Subcutaneous abdominal adipose tissue (tissue), 5 donors: ENCODE data around the gene RALGPS1.

Source experiments
- H3K27ac ChIP-seq: one replicate; pipeline ENCODE4 v1.7.0; 2013; ENCODE audit warnings: low read depth, mild to moderate bottlenecking, inconsistent platforms, low read length, moderate library complexity
- H3K27me3 ChIP-seq, 5 donors: one replicate each; pipeline ENCODE4 v1.7.0; 2013; ENCODE audit warnings: low read length in 5 of 5, inconsistent platforms in 1 of 5; ENCODE audit not compliant: control insufficient read depth in 5 of 5, insufficient read depth in 4 of 5
- H3K36me3 ChIP-seq, 5 donors: one replicate each; pipeline ENCODE4 v1.7.0; 2013; ENCODE audit warnings: low read length in 5 of 5; ENCODE audit not compliant: control insufficient read depth in 5 of 5, insufficient read depth in 5 of 5
- H3K4me1 ChIP-seq, 5 donors: one replicate each; pipeline ENCODE4 v1.7.0; 2013; ENCODE audit warnings: low read length in 5 of 5, mild to moderate bottlenecking in 3 of 5, moderate library complexity in 1 of 5; ENCODE audit not compliant: control insufficient read depth in 5 of 5, insufficient read depth in 5 of 5
- H3K4me3 ChIP-seq, 5 donors: one replicate each; pipeline ENCODE4 v1.7.0; 2013; ENCODE audit warnings: low read length in 5 of 5, low read depth in 1 of 5
- H3K9ac ChIP-seq, 5 donors: one replicate each; pipeline ENCODE4 v1.7.0; 2013; ENCODE audit warnings: low read length in 5 of 5, mild to moderate bottlenecking in 4 of 5, moderate library complexity in 3 of 5
- H3K9me3 ChIP-seq, 5 donors: one replicate each; pipeline ENCODE4 v1.7.0; 2013; ENCODE audit warnings: low read length in 5 of 5; ENCODE audit not compliant: control insufficient read depth in 5 of 5
- donor health status: healthy.
- donor health status: healthy.
- donor health status: healthy.
- donor health status: healthy.
- donor health status: healthy.

Gene RALGPS1

GRCh38 chr9:127245637-127246164 is 331.1 kb downstream of the RALGPS1 start:
- Histone ChIP-seq H3K9me3 (no peaks in the 10 kb centered on the region), H3K27me3 (no peaks in the 10 kb centered on the region), H3K27ac (no peak overlapping the region), H3K4me1 (peaks cover 0 to 13% (median 12%) of the 10 kb centered on the region in 5 donors), H3K36me3 (no peaks in the 10 kb centered on the region), H3K4me3 (peak overlapping the region; percentile 77 to 96 (median 94)), H3K9ac (peak overlapping the region in 2 of 5 donors; percentile 69 to 73)

DNA sequence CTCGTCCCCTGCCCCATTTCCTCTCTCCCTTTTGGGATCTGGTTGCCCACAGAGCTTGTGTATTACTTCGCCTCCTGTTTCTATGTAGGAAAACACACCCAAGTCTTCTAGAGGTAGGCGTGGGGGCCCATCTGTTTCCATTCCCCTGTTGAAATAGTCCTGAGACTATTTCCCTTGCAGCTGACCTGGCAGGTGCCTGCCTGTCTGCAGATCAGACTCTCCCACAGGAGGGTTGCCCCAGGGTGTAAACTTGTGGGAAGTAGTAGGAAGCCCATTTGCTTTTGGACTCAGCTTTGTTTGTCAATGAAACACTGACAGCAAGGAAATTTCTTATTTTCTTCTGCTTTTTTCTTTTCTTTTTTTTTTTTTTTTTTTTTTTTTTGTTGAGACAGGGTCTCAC is 333.7 kb downstream of the RALGPS1 start:
- H3K4me1 ChIP-seq, result peaks cover 0 to 13% (median 12%) of the 10 kb centered on the region in 5 donors
- no peaks in the 10 kb centered on the region for H3K27me3 ChIP-seq
- no peak overlapping the region for H3K27ac ChIP-seq
- no peaks in the 10 kb centered on the region for H3K9me3 ChIP-seq
- H3K9ac ChIP-seq, result no peak overlapping the region
- no peak overlapping the region for H3K4me3 ChIP-seq
- no peaks in the 10 kb centered on the region for H3K36me3 ChIP-seq

DNA sequence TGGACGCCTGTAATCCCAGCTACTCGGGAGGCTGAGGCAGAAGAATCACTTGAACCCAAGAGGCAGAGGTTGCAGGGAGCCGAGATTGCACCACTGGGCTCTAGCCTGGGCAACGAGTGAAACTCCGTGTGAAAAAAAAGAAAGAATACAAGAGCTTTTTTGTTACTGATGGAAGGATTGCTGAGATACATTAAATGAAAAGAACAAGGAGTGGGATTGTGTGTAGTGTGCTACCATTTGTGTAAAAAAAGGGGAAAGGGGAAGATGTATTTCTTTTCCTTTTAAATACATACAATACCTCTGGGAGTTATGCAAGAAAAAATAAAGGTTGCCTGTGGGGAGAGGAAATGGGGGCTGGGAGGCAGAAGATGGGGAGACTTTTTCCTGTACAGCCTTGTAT is 335.3 kb downstream of the RALGPS1 start:
- no peak overlapping the region for H3K9ac ChIP-seq
- H3K27ac ChIP-seq, result no peak overlapping the region
- peaks cover 0 to 7% (median 7%) of the 10 kb centered on the region in 5 donors for H3K4me1 ChIP-seq
- H3K27me3 ChIP-seq, result no peaks in the 10 kb centered on the region
- H3K4me3 ChIP-seq, result no peak overlapping the region
- no peaks in the 10 kb centered on the region for H3K36me3 ChIP-seq
- H3K9me3 ChIP-seq, result no peaks in the 10 kb centered on the region

GRCh38 chr9:127250896-127251391 is 336.4 kb downstream of the RALGPS1 start:
- H3K27ac ChIP-seq, result no peak overlapping the region
- no peaks in the 10 kb centered on the region for H3K4me1 ChIP-seq
- no peaks in the 10 kb centered on the region for H3K9me3 ChIP-seq
- H3K4me3 ChIP-seq, result no peak overlapping the region
- H3K36me3 ChIP-seq, result no peaks in the 10 kb centered on the region
- no peak overlapping the region for H3K9ac ChIP-seq
- H3K27me3 ChIP-seq, result no peaks in the 10 kb centered on the region

DNA sequence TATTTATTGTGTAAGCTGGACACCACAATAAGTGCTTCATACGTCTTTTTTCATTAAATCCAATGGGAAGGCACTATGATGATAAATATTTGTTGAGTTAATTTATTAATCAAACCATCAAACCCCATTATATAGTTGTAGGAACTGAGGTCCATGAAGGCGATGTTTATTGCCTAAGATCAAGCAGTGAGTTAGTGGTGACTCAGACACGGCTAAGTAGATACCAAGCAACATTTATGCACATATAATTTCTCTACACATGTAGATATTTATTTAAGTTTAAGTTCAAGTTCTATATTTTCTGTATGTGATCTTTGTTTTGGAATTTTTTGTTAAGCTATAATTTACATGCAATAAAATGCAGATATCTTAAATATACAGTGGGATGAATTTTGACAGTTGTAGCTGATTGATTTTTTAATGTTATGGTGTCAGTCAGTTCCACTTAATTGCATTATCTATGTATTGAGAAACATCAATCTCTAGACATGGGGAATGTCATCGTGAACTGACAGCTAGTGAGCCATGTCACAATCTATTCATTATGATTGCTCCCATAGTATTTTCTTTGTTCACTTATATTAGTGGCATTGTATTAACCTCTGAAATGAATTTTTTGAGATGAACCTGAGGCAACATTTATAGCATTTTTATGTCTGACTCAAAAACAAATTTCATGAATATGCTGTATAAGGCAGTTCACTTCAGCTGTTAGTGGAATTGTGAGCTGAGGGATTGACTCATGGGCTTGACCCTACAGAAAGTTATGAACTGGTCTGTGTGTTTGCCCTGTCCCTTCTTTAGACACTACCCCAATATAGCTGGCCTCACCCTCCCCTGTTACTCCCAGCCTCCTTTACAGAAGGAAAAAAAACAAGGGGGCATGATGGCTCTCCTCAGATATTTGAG is 338.1 kb downstream of the RALGPS1 start:
- Histone ChIP-seq H3K27me3 (no peaks in the 10 kb centered on the region), H3K27ac (no peak overlapping the region), H3K4me3 (no peak overlapping the region), H3K36me3 (no peaks in the 10 kb centered on the region), H3K9me3 (no peaks in the 10 kb centered on the region), H3K4me1 (no peaks in the 10 kb centered on the region), H3K9ac (no peak overlapping the region)

DNA sequence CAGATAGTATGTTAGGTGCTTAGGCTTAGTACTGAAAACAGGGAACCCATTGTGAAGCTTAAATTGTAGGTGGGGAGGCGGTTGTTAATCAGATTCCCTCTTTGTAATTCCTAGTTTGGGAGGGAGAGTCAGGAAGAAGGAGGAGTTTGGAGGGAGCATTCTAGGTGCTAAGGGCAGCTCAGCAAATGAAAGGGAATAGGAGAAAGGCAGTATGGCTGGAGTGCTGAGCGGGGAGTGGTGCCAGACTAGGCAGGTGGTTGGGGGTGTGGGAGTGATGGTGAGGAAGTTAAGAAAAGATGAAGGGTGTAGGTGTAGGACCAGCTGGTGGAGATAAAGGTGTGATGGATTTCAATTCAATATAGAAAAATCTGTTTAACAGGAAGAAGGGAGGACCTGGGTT is 338.9 kb downstream of the RALGPS1 start:
- Histone ChIP-seq H3K4me1 (no peaks in the 10 kb centered on the region), H3K9ac (no peak overlapping the region), H3K9me3 (no peaks in the 10 kb centered on the region), H3K27me3 (no peaks in the 10 kb centered on the region), H3K36me3 (no peaks in the 10 kb centered on the region), H3K27ac (no peak overlapping the region), H3K4me3 (no peak overlapping the region)

DNA sequence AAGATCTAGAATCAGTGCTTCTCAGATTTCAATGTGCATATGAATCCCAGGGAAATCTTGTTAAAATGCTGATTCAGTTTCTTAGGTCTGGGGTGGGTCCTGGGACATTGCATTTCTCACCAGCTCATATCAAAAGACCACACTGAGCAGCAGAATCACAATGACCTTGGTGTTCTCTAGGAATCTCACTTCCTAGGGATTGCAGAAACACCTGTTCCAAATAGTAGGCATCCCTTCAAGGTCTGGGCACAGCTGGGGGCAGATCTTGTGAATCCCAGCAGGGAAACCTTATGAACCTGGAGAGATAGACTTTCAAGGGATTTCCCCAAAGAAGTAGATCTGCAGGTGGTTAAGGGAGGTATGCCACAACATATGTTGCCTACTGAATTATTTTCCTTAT is 341.1 kb downstream of the RALGPS1 start:
- Histone ChIP-seq H3K27ac (no peak overlapping the region), H3K4me1 (peaks cover 0 to 7% (median 0%) of the 10 kb centered on the region in 5 donors), H3K36me3 (no peaks in the 10 kb centered on the region), H3K27me3 (no peaks in the 10 kb centered on the region), H3K9ac (no peak overlapping the region), H3K9me3 (no peaks in the 10 kb centered on the region), H3K4me3 (no peak overlapping the region)

DNA sequence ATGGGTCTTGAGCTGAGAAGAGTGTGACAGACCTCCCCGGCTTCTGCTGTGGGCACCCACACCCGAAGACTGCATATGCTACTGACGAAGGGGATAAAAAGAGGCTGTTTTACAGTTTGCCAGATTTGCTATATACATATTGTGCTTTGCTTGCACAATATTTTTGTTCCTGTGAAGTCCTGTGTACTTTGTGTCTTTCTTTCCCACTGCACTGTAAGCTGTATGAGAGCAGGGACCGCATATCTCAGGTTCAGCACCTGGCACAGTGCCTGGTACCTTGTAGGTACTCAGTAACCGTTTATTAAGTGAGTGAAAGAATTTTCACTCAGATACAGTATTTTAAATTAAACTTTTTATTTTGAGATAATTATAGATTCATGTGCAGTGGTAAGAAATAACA is 341.7 kb downstream of the RALGPS1 start:
- peaks cover 0 to 7% (median 0%) of the 10 kb centered on the region in 5 donors for H3K4me1 ChIP-seq

GRCh38 chr9:127258606-127259471 is 344.3 kb downstream of the RALGPS1 start:
- no peak overlapping the region for H3K4me3 ChIP-seq
- H3K9ac ChIP-seq, result peak overlapping the region in 1 of 5 donors; percentile 18
- H3K27me3 ChIP-seq, result no peaks in the 10 kb centered on the region
- no peaks in the 10 kb centered on the region for H3K9me3 ChIP-seq
- H3K36me3 ChIP-seq, result no peaks in the 10 kb centered on the region
- H3K27ac ChIP-seq, result no peak overlapping the region
- peaks cover 0 to 7% (median 4%) of the 10 kb centered on the region in 5 donors for H3K4me1 ChIP-seq

More for the DNA sequence above, 341.7 kb downstream of the RALGPS1 start:
- Histone ChIP-seq H3K9me3 (no peaks in the 10 kb centered on the region), H3K27ac (no peak overlapping the region), H3K4me3 (no peak overlapping the region), H3K36me3 (no peaks in the 10 kb centered on the region), H3K27me3 (no peaks in the 10 kb centered on the region), H3K9ac (no peak overlapping the region)
